ENCODE data around the gene USP28. TPM values are rescaled to one million over a fixed set of nuclear protein-coding genes. Genes with fewer than 3 reads are reported as not detected.
A peak's percentile ranks its signal among the peaks of the same experiment; 100 is the strongest.
"Not testable (repeated sequence)": the region's sequence is repeated elsewhere in the genome, so short reads cannot be mapped to it uniquely, and the experiment has no call there.

Gene USP28
- polyA plus RNA-seq, 1 donor: 59.7 TPM

- peak; percentile 97 for DNase-seq
These were observed 101.8 kb downstream of the USP28 start, which contains the start of gene ZW10 for GRCh38 chr11:113773416-113774173. ZW10 (minus strand) TSS chr11:113773692; CDS start chr11:113773666, 26 bp downstream.

- DNase-seq: peak; percentile 0
These were observed 102.3 kb downstream of the USP28 start for GRCh38 chr11:113773092-113773415.

- no peak for DNase-seq
These were observed 103.4 kb downstream of the USP28 start for GRCh38 chr11:113771964-113772363.

- DNase-seq: no peak
These were observed 110.7 kb downstream of the USP28 start for GRCh38 chr11:113764527-113765219.

- not testable (repeated sequence) for DNase-seq
These were observed 112.3 kb downstream of the USP28 start for GRCh38 chr11:113763040-113763439.

- no peak for DNase-seq
These were observed 115.1 kb downstream of the USP28 start for GRCh38 chr11:113760241-113760640.

GRCh38 chr11:113752932-113753331 is 122.4 kb downstream of the USP28 start:
- no peak for DNase-seq

Other genes with a start within 250 kb of the USP28 start
- gene TMPRSS5, start 169.3 kb downstream of the USP28 start, polyA plus RNA-seq (ENCODE audit: insufficient read length): 1.6 TPM
- 27.9 TPM for gene ZW10, start 101.9 kb downstream of the USP28 start, polyA plus RNA-seq (ENCODE audit: insufficient read length)
- gene CLDN25, start 95.8 kb downstream of the USP28 start, polyA plus RNA-seq (ENCODE audit: insufficient read length): not detected
- gene HTR3B, start 29.2 kb upstream of the USP28 start, polyA plus RNA-seq (ENCODE audit: insufficient read length): 0.12 TPM
- gene HTR3A, start 99.5 kb upstream of the USP28 start, polyA plus RNA-seq (ENCODE audit: insufficient read length): not detected
- 0.93 TPM for gene ZBTB16, start 184.1 kb upstream of the USP28 start, polyA plus RNA-seq (ENCODE audit: insufficient read length)

Data from left kidney (tissue), 2 donors.